Measurements from ENCODE around the gene GBGT1.

The GBGT1 gene

GRCh38 chr9:133153227-133154096 is 10.3 kb downstream of the GBGT1 start:
- Histone ChIP-seq H3K4me1 (ENCODE audit: control insufficient read depth in 2 of 2, insufficient read depth in 2 of 2, low read length in 2 of 2) (peaks cover 6 to 8% of the 10 kb centered on the region in 2 donors), H3K27me3 (ENCODE audit: control insufficient read depth in 2 of 2, insufficient read depth in 2 of 2, low read length in 2 of 2) (no peaks in the 10 kb centered on the region), H3K4me3 (ENCODE audit: low read length in 2 of 2) (no peak overlapping the region), H3K27ac (ENCODE audit: low read depth in 2 of 2, low read length in 2 of 2) (no peak overlapping the region), H3K9ac (ENCODE audit: low read depth in 1 of 2, low read length in 2 of 2) (no peak overlapping the region), H3K9me3 (ENCODE audit: control insufficient read depth in 2 of 2, low read length in 2 of 2) (no peaks in the 10 kb centered on the region), H3K36me3 (ENCODE audit: control insufficient read depth in 2 of 2, insufficient read depth in 2 of 2, low read length in 2 of 2) (peaks cover 0 to 3% of the 10 kb centered on the region in 2 donors)

- no peaks in the 10 kb centered on the region for H3K9me3 ChIP-seq (ENCODE audit: control insufficient read depth in 2 of 2, low read length in 2 of 2)
- H3K27ac ChIP-seq (ENCODE audit: low read depth in 2 of 2, low read length in 2 of 2) = no peak overlapping the region
These were observed 11.9 kb downstream of the GBGT1 start for GRCh38 chr9:133151601-133152525.

GRCh38 chr9:133151041-133151440 is 12.7 kb downstream of the GBGT1 start:
- Histone ChIP-seq H3K9ac (ENCODE audit: low read depth in 1 of 2, low read length in 2 of 2) (no peak overlapping the region), H3K36me3 (ENCODE audit: control insufficient read depth in 2 of 2, insufficient read depth in 2 of 2, low read length in 2 of 2) (no peaks in the 10 kb centered on the region), H3K9me3 (ENCODE audit: control insufficient read depth in 2 of 2, low read length in 2 of 2) (no peaks in the 10 kb centered on the region), H3K27me3 (ENCODE audit: control insufficient read depth in 2 of 2, insufficient read depth in 2 of 2, low read length in 2 of 2) (no peaks in the 10 kb centered on the region), H3K27ac (ENCODE audit: low read depth in 2 of 2, low read length in 2 of 2) (no peak overlapping the region), H3K4me1 (ENCODE audit: control insufficient read depth in 2 of 2, insufficient read depth in 2 of 2, low read length in 2 of 2) (peaks cover 19 to 22% of the 10 kb centered on the region in 2 donors), H3K4me3 (ENCODE audit: low read length in 2 of 2) (no peak overlapping the region)

More at GRCh38 chr9:133151601-133152525, 11.9 kb downstream of the GBGT1 start:
- no peaks in the 10 kb centered on the region for H3K27me3 ChIP-seq (ENCODE audit: control insufficient read depth in 2 of 2, insufficient read depth in 2 of 2, low read length in 2 of 2)
- H3K4me1 ChIP-seq (ENCODE audit: control insufficient read depth in 2 of 2, insufficient read depth in 2 of 2, low read length in 2 of 2) = peaks cover 19 to 22% of the 10 kb centered on the region in 2 donors
- H3K4me3 ChIP-seq (ENCODE audit: low read length in 2 of 2) = no peak overlapping the region
- no peaks in the 10 kb centered on the region for H3K36me3 ChIP-seq (ENCODE audit: control insufficient read depth in 2 of 2, insufficient read depth in 2 of 2, low read length in 2 of 2)
- H3K9ac ChIP-seq (ENCODE audit: low read depth in 1 of 2, low read length in 2 of 2) = no peak overlapping the region

- peak overlapping the region; percentile 87 to 90 for H3K27ac ChIP-seq (ENCODE audit: low read depth in 2 of 2, low read length in 2 of 2)
- peak overlapping the region; percentile 85 to 97 for H3K9ac ChIP-seq (ENCODE audit: low read depth in 1 of 2, low read length in 2 of 2)
- H3K4me3 ChIP-seq (ENCODE audit: low read length in 2 of 2) = peak overlapping the region; percentile 87 to 92
- peaks cover 24 to 35% of the 10 kb centered on the region in 2 donors for H3K4me1 ChIP-seq (ENCODE audit: control insufficient read depth in 2 of 2, insufficient read depth in 2 of 2, low read length in 2 of 2)
- H3K27me3 ChIP-seq (ENCODE audit: control insufficient read depth in 2 of 2, insufficient read depth in 2 of 2, low read length in 2 of 2) = no peaks in the 10 kb centered on the region
- no peaks in the 10 kb centered on the region for H3K9me3 ChIP-seq (ENCODE audit: control insufficient read depth in 2 of 2, low read length in 2 of 2)
- peaks cover 0 to 2% of the 10 kb centered on the region in 2 donors for H3K36me3 ChIP-seq (ENCODE audit: control insufficient read depth in 2 of 2, insufficient read depth in 2 of 2, low read length in 2 of 2)
These were observed 14.3 kb downstream of the GBGT1 start for GRCh38 chr9:133149130-133150015.

GRCh38 chr9:133148199-133149129 is 15.2 kb downstream of the GBGT1 start:
- H3K36me3 ChIP-seq (ENCODE audit: control insufficient read depth in 2 of 2, insufficient read depth in 2 of 2, low read length in 2 of 2) = peaks cover 0 to 2% of the 10 kb centered on the region in 2 donors
- H3K4me3 ChIP-seq (ENCODE audit: low read length in 2 of 2) = peak overlapping the region; percentile 87 to 92
- peak overlapping the region; percentile 77 to 90 for H3K27ac ChIP-seq (ENCODE audit: low read depth in 2 of 2, low read length in 2 of 2)
- no peaks in the 10 kb centered on the region for H3K27me3 ChIP-seq (ENCODE audit: control insufficient read depth in 2 of 2, insufficient read depth in 2 of 2, low read length in 2 of 2)
- peaks cover 30 to 40% of the 10 kb centered on the region in 2 donors for H3K4me1 ChIP-seq (ENCODE audit: control insufficient read depth in 2 of 2, insufficient read depth in 2 of 2, low read length in 2 of 2)
- peak overlapping the region; percentile 85 to 97 for H3K9ac ChIP-seq (ENCODE audit: low read depth in 1 of 2, low read length in 2 of 2)
- no peaks in the 10 kb centered on the region for H3K9me3 ChIP-seq (ENCODE audit: control insufficient read depth in 2 of 2, low read length in 2 of 2)

- H3K4me1 ChIP-seq (ENCODE audit: control insufficient read depth in 2 of 2, insufficient read depth in 2 of 2, low read length in 2 of 2) = peaks cover 38 to 48% of the 10 kb centered on the region in 2 donors
- H3K4me3 ChIP-seq (ENCODE audit: low read length in 2 of 2) = peak overlapping the region; percentile 87 to 92
- H3K27ac ChIP-seq (ENCODE audit: low read depth in 2 of 2, low read length in 2 of 2) = peak overlapping the region; percentile 77 to 90
- H3K36me3 ChIP-seq (ENCODE audit: control insufficient read depth in 2 of 2, insufficient read depth in 2 of 2, low read length in 2 of 2) = peaks cover 0 to 2% of the 10 kb centered on the region in 2 donors
- H3K9ac ChIP-seq (ENCODE audit: low read depth in 1 of 2, low read length in 2 of 2) = peak overlapping the region; percentile 85 to 97
- no peaks in the 10 kb centered on the region for H3K27me3 ChIP-seq (ENCODE audit: control insufficient read depth in 2 of 2, insufficient read depth in 2 of 2, low read length in 2 of 2)
- no peaks in the 10 kb centered on the region for H3K9me3 ChIP-seq (ENCODE audit: control insufficient read depth in 2 of 2, low read length in 2 of 2)
These were observed 16.1 kb downstream of the GBGT1 start for GRCh38 chr9:133147412-133148198.

- Histone ChIP-seq H3K4me1 (ENCODE audit: control insufficient read depth in 2 of 2, insufficient read depth in 2 of 2, low read length in 2 of 2) (peaks cover 46 to 55% of the 10 kb centered on the region in 2 donors), H3K27me3 (ENCODE audit: control insufficient read depth in 2 of 2, insufficient read depth in 2 of 2, low read length in 2 of 2) (no peaks in the 10 kb centered on the region), H3K4me3 (ENCODE audit: low read length in 2 of 2) (peak overlapping the region in 1 of 2 donors; percentile 87), H3K9ac (ENCODE audit: low read depth in 1 of 2, low read length in 2 of 2) (peak overlapping the region in 1 of 2 donors; percentile 97), H3K27ac (ENCODE audit: low read depth in 2 of 2, low read length in 2 of 2) (peak overlapping the region in 1 of 2 donors; percentile 90), H3K9me3 (ENCODE audit: control insufficient read depth in 2 of 2, low read length in 2 of 2) (no peaks in the 10 kb centered on the region), H3K36me3 (ENCODE audit: control insufficient read depth in 2 of 2, insufficient read depth in 2 of 2, low read length in 2 of 2) (peaks cover 0 to 2% of the 10 kb centered on the region in 2 donors)
These were observed 16.8 kb downstream of the GBGT1 start for GRCh38 chr9:133146746-133147411.

Data from mucosa of rectum (tissue), 2 donors.